Endothelial cell of umbilical vein (primary cell): ENCODE measurements around the gene MLLT6. TPM values are rescaled to one million over a fixed set of nuclear protein-coding genes. Genes with fewer than 3 reads are reported as not detected.

Experiments used
- BruUV-seq: library from RNA; stranded (reverse); fragments of 400-500 nt; replicated peaks from 2 replicates; lab custom pipeline; 2021; lab: Mats Ljungman, UMichigan
- CTCF ChIA-PET: fragments of 300-600, 350-600 bp; sonication (Branson Sonifier 250); formaldehyde crosslinking; loops from one replicate; lab custom pipeline; 2021; ENCODE audit warnings: antibody characterized with exemption, inconsistent platforms; lab: Charles Lee
- POLR2A ChIA-PET: fragments of 300-600, 350-600 bp; sonication (Branson Sonifier 250); formaldehyde crosslinking; loops from one replicate; lab custom pipeline; 2021; ENCODE audit warnings: antibody characterized with exemption, inconsistent platforms; lab: Charles Lee
- DNase-seq: peaks from one replicate; pipeline ENCODE4 v3.0.0-alpha.2; 2011; ENCODE audit warnings: low read depth, low spot score
- FAIRE-seq: peaks from 2 replicates; lab custom pipeline; 2011; peaks lifted over from hg19 to GRCh38; lab: Jason Lieb, UNC
- H2AFZ ChIP-seq: 2 replicates; pipeline ENCODE4 v1.6.0; 2012; ENCODE audit warnings: low read depth, low read length, control low read depth, inconsistent platforms
- H3K27ac ChIP-seq: 2 replicates; pipeline ENCODE4 v1.5.1; 2011; ENCODE audit warnings: low read depth, mild to moderate bottlenecking, control low read depth, low read length, moderate library complexity; ENCODE audit not compliant: insufficient read depth
- H3K27me3 ChIP-seq, 2 experiments: 2 replicates each; pipeline versions ENCODE4 v1.6.0 to v1.6.1; 2011; ENCODE audit warnings: low read length in 2 of 2, mixed read lengths in 1 of 2; ENCODE audit not compliant: control insufficient read depth in 2 of 2, insufficient read depth in 2 of 2
- H3K36me3 ChIP-seq, 2 experiments: 2 replicates in 1 of 2; 3 replicates in 1 of 2; pipeline ENCODE4 v1.5.1; 2011; ENCODE audit warnings: low read length in 2 of 2, mild to moderate bottlenecking in 1 of 2, moderate library complexity in 1 of 2; ENCODE audit not compliant: control insufficient read depth in 2 of 2, insufficient read depth in 2 of 2; ENCODE audit errors: extremely low read depth in 1 of 2
- H3K4me1 ChIP-seq: 3 replicates; pipeline ENCODE4 v1.5.1; 2011; ENCODE audit warnings: mild to moderate bottlenecking, low read length; ENCODE audit not compliant: control insufficient read depth, insufficient read depth; ENCODE audit errors: extremely low read depth
- H3K4me2 ChIP-seq: 2 replicates; pipeline ENCODE4 v1.6.1; 2011; ENCODE audit warnings: low read length, control low read depth, mixed read lengths; ENCODE audit not compliant: insufficient read depth
- H3K4me3 ChIP-seq, 3 experiments: fragments of 200-600 bp in 1 of 3; sonication (generic), shearing (Covaris generic) in 1 of 3; replicated peaks in 1 of 3; 2 replicates each; pipeline ENCODE4 v1.5.1; 2011 to 2016; ENCODE audit warnings: control low read depth in 3 of 3, low read length in 3 of 3, mild to moderate bottlenecking in 2 of 3, inconsistent platforms in 1 of 3, low read depth in 1 of 3, moderate library complexity in 1 of 3; ENCODE audit not compliant: insufficient read depth in 1 of 3
- H3K79me2 ChIP-seq: 2 replicates; pipeline ENCODE4 v1.6.0; 2012; ENCODE audit warnings: low read length, inconsistent platforms; ENCODE audit not compliant: control insufficient read depth, insufficient read depth
- H3K9ac ChIP-seq: replicated peaks from 2 replicates; pipeline ENCODE3; 2011; ENCODE audit warnings: low read length, control low read depth; ENCODE audit not compliant: insufficient read depth; ENCODE audit errors: extremely low read depth
- H3K9me1 ChIP-seq: replicated peaks from 3 replicates; pipeline ENCODE4 v1.6.0; 2011; ENCODE audit warnings: mild to moderate bottlenecking, low read length; ENCODE audit not compliant: control insufficient read depth, insufficient read depth; ENCODE audit errors: extremely low read depth
- H3K9me3 ChIP-seq: replicated peaks from 2 replicates; pipeline ENCODE4 v1.5.1; 2012; ENCODE audit warnings: low read length, inconsistent platforms; ENCODE audit not compliant: control insufficient read depth, insufficient read depth
- H4K20me1 ChIP-seq: replicated peaks from 2 replicates; pipeline ENCODE3; 2011; ENCODE audit warnings: mild to moderate bottlenecking, low read length; ENCODE audit not compliant: control insufficient read depth, insufficient read depth; ENCODE audit errors: extremely low read depth
- EZH2 ChIP-seq: IDR thresholded peaks from 2 replicates; pipeline ENCODE4 v1.6.1; 2012; ENCODE audit warnings: borderline replicate concordance, low read depth, mild to moderate bottlenecking, moderate library complexity, low read length, inconsistent platforms; ENCODE audit not compliant: severe bottlenecking
- FOS ChIP-seq: IDR thresholded peaks from 2 replicates; pipeline ENCODE4 v1.6.1; 2011; ENCODE audit warnings: mild to moderate bottlenecking, low read length, moderate library complexity, borderline replicate concordance; ENCODE audit not compliant: insufficient read depth
- GATA2 ChIP-seq: IDR thresholded peaks from 2 replicates; pipeline ENCODE4 v1.7.0; 2011; ENCODE audit warnings: low read depth, mild to moderate bottlenecking, moderate library complexity, mixed read lengths, low read length; ENCODE audit not compliant: insufficient read length, insufficient read depth
- JUN ChIP-seq: IDR thresholded peaks from 2 replicates; pipeline ENCODE4 v1.6.1; 2011; ENCODE audit warnings: borderline replicate concordance, low read depth; ENCODE audit not compliant: insufficient read length, insufficient read depth
- MYC ChIP-seq: IDR thresholded peaks from one replicate; pipeline ENCODE4 v1.6.1; 2011; ENCODE audit warnings: mild to moderate bottlenecking, low read depth, low read length
- POLR2A ChIP-seq: IDR thresholded peaks from 2 replicates; pipeline ENCODE4 v1.6.1; 2012; ENCODE audit warnings: low read depth, mild to moderate bottlenecking, control low read depth, low read length
- POLR2AphosphoS5 ChIP-seq: IDR thresholded peaks from 2 replicates; pipeline ENCODE4 v1.6.1; 2012; ENCODE audit warnings: low read depth, mild to moderate bottlenecking, control low read depth, low read length, moderate library complexity; ENCODE audit not compliant: insufficient read depth
- dilution Hi-C: fragments of 300-500 bp; cut with MboI; formaldehyde crosslinking; loops from one replicate; pipeline ENCODE4 v1.15.0; 2019; ENCODE audit warnings: low sequenced_read_pairs; ENCODE audit not compliant: extremely low pct_ligation_motif_present
- intact Hi-C: fragments of 100-400 bp; cut with micrococcal nuclease; formaldehyde crosslinking; loops from one replicate; pipeline ENCODE4 v1.10.0; 2022
- polyA plus RNA-seq, 4 experiments: library from polyadenylated mRNA; depleted of rRNA in 3 of 4; stranded (reverse) in 3 of 4; unstranded in 1 of 4; fragments of >200 nt; gene quantifications; 2 replicates each; pipeline versions ENCODE4 v1.2.1 to v1.2.3, GENCODE V29; 2011 to 2012; ENCODE audit warnings: missing spikeins in 1 of 4
- total RNA-seq: library from RNA; stranded (reverse); gene quantifications from 2 replicates; pipeline ENCODE4 v1.2.3, GENCODE V29; 2021
- TF ChIP-seq, protein P1 (sequence below), 2 donors: IDR thresholded peaks; 1 replicate in 1 of 2; 2 replicates in 1 of 2; pipeline ENCODE4 v1.5.1; 2011; ENCODE audit warnings: low read length in 2 of 2, mild to moderate bottlenecking in 2 of 2, moderate library complexity in 2 of 2, control low read depth in 1 of 2, inconsistent platforms in 1 of 2, low read depth in 1 of 2; ENCODE audit not compliant: insufficient read depth in 1 of 2; ENCODE audit errors: extremely low read depth in 1 of 2
- TF ChIP-seq, protein P2 (sequence below): IDR thresholded peaks from 2 replicates; pipeline ENCODE4 v1.6.1; 2011; ENCODE audit not compliant: insufficient read depth, insufficient read length

The MLLT6 gene
- total and polyA plus RNA-seq, 2 donors (not counting 3 experiments of a cell fraction or from before 2014, with no cell fraction given): 32.1 to 85.4 TPM

DNA sequence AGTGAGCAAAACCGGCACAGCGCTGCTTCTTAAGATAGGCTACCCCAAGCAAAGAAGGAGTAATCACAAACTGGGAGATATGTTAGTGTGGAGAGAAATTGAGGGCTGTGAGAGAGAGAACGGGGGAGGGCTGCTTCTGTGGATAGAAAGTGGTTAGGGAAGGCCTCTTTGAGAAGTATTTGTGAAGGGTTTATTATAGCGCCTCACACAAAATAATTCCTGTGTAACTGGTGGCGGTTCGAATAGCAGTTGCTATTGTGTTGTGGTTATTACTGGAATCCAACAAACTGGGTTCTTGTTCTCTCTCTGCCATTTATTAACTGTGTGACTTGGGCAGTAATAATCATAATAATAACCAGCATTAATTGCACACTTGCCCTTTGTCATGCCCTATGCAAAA, 15.9 kb downstream of the MLLT6 start:
- Histone ChIP-seq H3K4me3 (no peak overlapping the region), H3K9me1 (no peaks in the 10 kb centered on the region), H3K4me1 (peaks cover 3% of the 10 kb centered on the region), H3K27me3 (no peaks in the 10 kb centered on the region), H3K36me3 (peaks cover 5 to 35% of the 10 kb centered on the region in 2 experiments), H3K27ac (no peak overlapping the region), H3K9ac (no peak overlapping the region), H4K20me1 (no peaks in the 10 kb centered on the region), H3K9me3 (no peaks in the 10 kb centered on the region), H3K79me2 (no peaks in the 10 kb centered on the region), H2AFZ (no peak overlapping the region), H3K4me2 (no peak overlapping the region)
- TF ChIP-seq POLR2AphosphoS5: no peak
- TF ChIP-seq, protein P1, sequence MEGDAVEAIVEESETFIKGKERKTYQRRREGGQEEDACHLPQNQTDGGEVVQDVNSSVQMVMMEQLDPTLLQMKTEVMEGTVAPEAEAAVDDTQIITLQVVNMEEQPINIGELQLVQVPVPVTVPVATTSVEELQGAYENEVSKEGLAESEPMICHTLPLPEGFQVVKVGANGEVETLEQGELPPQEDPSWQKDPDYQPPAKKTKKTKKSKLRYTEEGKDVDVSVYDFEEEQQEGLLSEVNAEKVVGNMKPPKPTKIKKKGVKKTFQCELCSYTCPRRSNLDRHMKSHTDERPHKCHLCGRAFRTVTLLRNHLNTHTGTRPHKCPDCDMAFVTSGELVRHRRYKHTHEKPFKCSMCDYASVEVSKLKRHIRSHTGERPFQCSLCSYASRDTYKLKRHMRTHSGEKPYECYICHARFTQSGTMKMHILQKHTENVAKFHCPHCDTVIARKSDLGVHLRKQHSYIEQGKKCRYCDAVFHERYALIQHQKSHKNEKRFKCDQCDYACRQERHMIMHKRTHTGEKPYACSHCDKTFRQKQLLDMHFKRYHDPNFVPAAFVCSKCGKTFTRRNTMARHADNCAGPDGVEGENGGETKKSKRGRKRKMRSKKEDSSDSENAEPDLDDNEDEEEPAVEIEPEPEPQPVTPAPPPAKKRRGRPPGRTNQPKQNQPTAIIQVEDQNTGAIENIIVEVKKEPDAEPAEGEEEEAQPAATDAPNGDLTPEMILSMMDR (IDR thresholded peaks at IDR 0.05; ENCODE audit: extremely low read depth in 1 of 2, insufficient read depth in 1 of 2, low read depth in 1 of 2, low read length in 2 of 2): no peak
- TF ChIP-seq JUN: no peak
- no peak for TF ChIP-seq FOS
- TF ChIP-seq, protein P2, sequence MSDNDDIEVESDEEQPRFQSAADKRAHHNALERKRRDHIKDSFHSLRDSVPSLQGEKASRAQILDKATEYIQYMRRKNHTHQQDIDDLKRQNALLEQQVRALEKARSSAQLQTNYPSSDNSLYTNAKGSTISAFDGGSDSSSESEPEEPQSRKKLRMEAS: no peak
- TF ChIP-seq GATA2: no peak
- TF ChIP-seq EZH2: no peak
- no peak for TF ChIP-seq POLR2A
- TF ChIP-seq MYC: no peak
- dilution Hi-C loops (no loop called here), intact Hi-C loops (no loop called here)
- POLR2A ChIA-PET: no interaction called here
- CTCF ChIA-PET: no interaction called here
- FAIRE-seq: no peak
- no TSS peak for BruUV-seq
- DNase-seq: no peak
